HAP-1 (cell line): ENCODE data around the gene SCIN.
"Not testable (repeated sequence)": the region's sequence is repeated elsewhere in the genome, so short reads cannot be mapped to it uniquely, and the experiment has no call there.

Experiments used
- DNase-seq, 2 experiments: peaks; one replicate each; pipeline ENCODE4 v3.0.0-alpha.2; 2016 to 2020; ENCODE audit warnings: low spot score in 2 of 2
- H3K27me3 ChIP-seq: fragments of 250-450 bp; sonication (Bioruptor Pico); 2 replicates; pipeline ENCODE4 v1.5.1; 2020; ENCODE audit warnings: low read depth, mild to moderate bottlenecking, moderate library complexity
- H3K36me3 ChIP-seq: fragments of 250-450 bp; sonication (Bioruptor Pico); replicated peaks from 2 replicates; pipeline ENCODE4 v1.5.1; 2020; ENCODE audit warnings: mild to moderate bottlenecking
- H3K4me1 ChIP-seq: fragments of 250-450 bp; sonication (Bioruptor Pico); 2 replicates; pipeline ENCODE4 v1.5.1; 2020; ENCODE audit warnings: mild to moderate bottlenecking
- H3K4me3 ChIP-seq: fragments of 250-450 bp; sonication (Bioruptor Pico); 2 replicates; pipeline ENCODE4 v1.5.1; 2020; ENCODE audit warnings: mild to moderate bottlenecking, moderate library complexity
- H3K9me3 ChIP-seq: fragments of 250-450 bp; sonication (Bioruptor Pico); 2 replicates; pipeline ENCODE4 v1.5.1; 2020; ENCODE audit warnings: mild to moderate bottlenecking, moderate library complexity
- in situ Hi-C: fragments of 300-500 bp; cut with MboI; formaldehyde crosslinking; loops from 3 replicates; pipeline ENCODE4 v1.14.3; 2020; ENCODE audit warnings: low sequenced_read_pairs, inconsistent platforms, mixed read lengths

The SCIN gene

GRCh38 chr7:12650080-12650479, 79.6 kb downstream of the SCIN start:
- no peaks in the 10 kb centered on the region for H3K27me3 ChIP-seq
- H3K36me3 ChIP-seq: no peaks in the 10 kb centered on the region
- H3K9me3 ChIP-seq: no peaks in the 10 kb centered on the region
- H3K4me1 ChIP-seq: peaks cover 18% of the 10 kb centered on the region
- in situ Hi-C loops: no loop called here
- H3K4me3 ChIP-seq: no peak overlapping the region
- DNase-seq: no peak

DNA sequence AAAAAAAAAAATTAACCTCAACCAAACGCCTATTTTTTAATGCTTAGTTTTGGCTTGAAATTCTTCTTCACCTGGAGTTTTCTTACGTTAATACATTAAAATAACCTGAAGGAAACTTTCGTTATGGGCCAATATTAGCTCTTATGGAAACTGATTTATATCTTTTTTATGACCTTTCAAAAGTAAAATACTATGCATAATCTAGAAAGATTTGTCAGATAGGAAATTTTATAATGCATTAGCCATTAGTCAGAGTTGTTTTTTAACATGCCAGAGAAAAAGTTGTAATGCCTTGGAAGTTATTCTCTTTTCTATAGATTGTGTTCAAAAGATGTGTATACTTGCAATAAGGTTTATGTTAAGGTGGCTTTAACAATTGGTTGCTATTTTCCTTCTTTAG, 82.6 kb downstream of the SCIN start:
- H3K36me3 ChIP-seq: no peaks in the 10 kb centered on the region
- no peaks in the 10 kb centered on the region for H3K9me3 ChIP-seq
- in situ Hi-C loops: no loop called here
- DNase-seq: no peak
- H3K27me3 ChIP-seq: no peaks in the 10 kb centered on the region
- H3K4me1 ChIP-seq: no peaks in the 10 kb centered on the region
- no peak overlapping the region for H3K4me3 ChIP-seq

DNA sequence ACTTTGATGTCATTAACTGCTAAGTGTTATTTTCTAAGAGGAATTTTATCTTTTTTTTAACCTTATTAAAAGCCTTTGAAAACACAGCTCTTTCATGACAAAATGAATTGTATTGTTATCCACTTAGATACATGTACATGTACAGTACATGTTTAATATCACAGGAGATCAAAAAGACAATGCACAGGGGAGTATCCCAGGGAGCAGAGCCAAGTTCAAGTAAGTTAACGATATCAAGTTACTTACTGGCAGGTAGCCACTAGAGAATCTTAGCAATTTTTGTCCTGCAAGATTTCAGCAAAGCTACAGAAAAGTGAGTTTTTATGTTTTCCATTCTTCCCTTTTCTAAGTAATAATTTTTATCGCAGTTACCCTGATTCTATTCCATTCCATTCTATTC, 83.0 kb downstream of the SCIN start:
- H3K4me1 ChIP-seq: no peaks in the 10 kb centered on the region
- in situ Hi-C loops: no loop called here
- DNase-seq: no peak

DNA sequence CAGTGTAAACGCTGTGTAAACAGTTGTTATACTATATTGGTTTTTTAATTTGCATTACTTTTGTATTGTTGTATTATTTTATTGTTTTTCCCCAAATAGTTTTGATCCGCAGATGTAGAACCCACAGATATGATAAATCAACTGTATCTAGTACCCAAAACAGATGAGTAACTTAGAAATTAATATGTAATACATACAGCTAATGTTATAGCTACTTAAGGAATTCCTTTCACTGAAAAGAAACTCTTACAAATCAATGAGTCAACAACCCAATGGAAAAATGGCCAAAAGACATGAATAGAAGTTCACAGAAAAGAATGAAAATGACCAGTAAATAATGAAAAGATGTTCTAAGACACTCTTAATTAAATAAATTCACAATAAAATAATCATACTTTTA, 84.6 kb downstream of the SCIN start:
- no peaks in the 10 kb centered on the region for H3K27me3 ChIP-seq
- DNase-seq: no peak
- no peaks in the 10 kb centered on the region for H3K36me3 ChIP-seq
- H3K4me3 ChIP-seq: no peak overlapping the region
- H3K9me3 ChIP-seq: no peaks in the 10 kb centered on the region
- in situ Hi-C loops: no loop called here
- H3K4me1 ChIP-seq: no peaks in the 10 kb centered on the region

More for the DNA sequence above, 83.0 kb downstream of the SCIN start:
- Histone ChIP-seq H3K9me3 (no peaks in the 10 kb centered on the region), H3K4me3 (no peak overlapping the region), H3K27me3 (no peaks in the 10 kb centered on the region), H3K36me3 (no peaks in the 10 kb centered on the region)

- DNase-seq, H3K36me3 ChIP-seq, H3K27me3 ChIP-seq, H3K9me3 ChIP-seq, H3K4me3 ChIP-seq, H3K4me1 ChIP-seq, in situ Hi-C loops: not testable (repeated sequence)
Measured at GRCh38 chr7:12660423-12660822, 89.9 kb downstream of the SCIN start.

GRCh38 chr7:12660986-12661385, 90.5 kb downstream of the SCIN start:
- in situ Hi-C loops, DNase-seq, H3K27me3 ChIP-seq, H3K4me1 ChIP-seq, H3K4me3 ChIP-seq, H3K9me3 ChIP-seq, H3K36me3 ChIP-seq: not testable (repeated sequence)

DNA sequence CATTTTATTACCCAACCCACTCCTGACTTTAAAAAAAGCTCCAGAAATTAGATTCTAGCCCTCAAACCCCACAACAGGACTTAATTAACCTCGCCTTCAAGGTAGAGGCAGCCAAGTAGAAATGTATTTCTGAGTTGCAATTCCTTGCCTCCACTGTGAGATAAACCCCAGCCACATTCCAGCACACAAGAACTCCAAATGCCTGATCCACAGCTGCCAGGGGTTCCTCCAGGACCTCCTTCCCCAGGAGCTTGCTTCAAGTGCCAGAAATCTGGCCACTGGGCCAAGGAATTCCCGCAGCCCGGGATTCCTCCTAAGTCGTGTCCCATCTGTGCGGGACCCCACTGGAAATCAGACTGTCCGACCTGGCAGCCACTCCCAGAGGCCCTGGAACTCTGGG, 91.1 kb downstream of the SCIN start:
- peaks cover 6% of the 10 kb centered on the region for H3K4me1 ChIP-seq
- in situ Hi-C loops: no loop called here

DNA sequence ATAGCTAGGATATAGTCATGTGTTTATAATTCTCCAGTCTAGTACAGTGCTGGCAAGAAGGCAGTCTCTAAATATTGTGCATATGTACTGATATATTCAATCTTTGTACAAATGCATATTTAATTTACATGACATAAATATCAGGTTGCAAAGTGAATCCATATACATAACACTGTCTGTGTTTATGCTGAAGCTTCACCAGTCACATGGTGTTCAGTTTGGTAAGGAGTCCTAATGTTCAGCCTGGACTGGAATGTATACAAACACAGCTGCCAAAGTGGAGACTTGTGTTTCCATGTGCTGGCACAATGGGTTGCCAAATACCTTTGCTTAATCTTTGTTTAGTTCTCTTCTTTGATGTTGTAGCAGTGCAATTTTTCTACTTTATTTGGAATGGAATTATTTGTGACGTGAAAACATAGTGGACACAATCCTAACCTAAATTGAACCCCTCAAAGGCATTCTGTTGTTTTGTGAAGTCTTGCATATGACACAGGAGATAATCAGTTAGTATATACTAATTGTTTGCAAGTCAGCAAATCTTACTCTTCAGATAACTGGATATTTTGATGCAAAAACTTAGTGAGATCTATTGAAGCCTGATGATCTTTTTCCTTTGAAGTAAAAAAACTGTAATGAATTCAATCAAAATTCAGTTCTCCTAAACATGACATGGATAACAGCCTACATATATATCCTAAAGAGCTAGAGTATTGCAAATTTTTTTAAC, 99.6 kb downstream of the SCIN start:
- Histone ChIP-seq H3K9me3 (peaks cover 1% of the 10 kb centered on the region; the same call in 1 of the 2 replicates), H3K36me3 (no peaks in the 10 kb centered on the region), H3K4me1 (peaks cover 8% of the 10 kb centered on the region), H3K4me3 (no peak overlapping the region), H3K27me3 (no peaks in the 10 kb centered on the region)
- DNase-seq: no peak
- in situ Hi-C loops: loop anchor here (10.0 kb wide), 1 partner anchor 595 kb away; no protein-coding TSS in a partner anchor

More for the DNA sequence above, 91.1 kb downstream of the SCIN start:
- Histone ChIP-seq H3K4me3 (no peak overlapping the region), H3K36me3 (no peaks in the 10 kb centered on the region), H3K27me3 (no peaks in the 10 kb centered on the region), H3K9me3 (no peaks in the 10 kb centered on the region)
- no peak for DNase-seq

DNA sequence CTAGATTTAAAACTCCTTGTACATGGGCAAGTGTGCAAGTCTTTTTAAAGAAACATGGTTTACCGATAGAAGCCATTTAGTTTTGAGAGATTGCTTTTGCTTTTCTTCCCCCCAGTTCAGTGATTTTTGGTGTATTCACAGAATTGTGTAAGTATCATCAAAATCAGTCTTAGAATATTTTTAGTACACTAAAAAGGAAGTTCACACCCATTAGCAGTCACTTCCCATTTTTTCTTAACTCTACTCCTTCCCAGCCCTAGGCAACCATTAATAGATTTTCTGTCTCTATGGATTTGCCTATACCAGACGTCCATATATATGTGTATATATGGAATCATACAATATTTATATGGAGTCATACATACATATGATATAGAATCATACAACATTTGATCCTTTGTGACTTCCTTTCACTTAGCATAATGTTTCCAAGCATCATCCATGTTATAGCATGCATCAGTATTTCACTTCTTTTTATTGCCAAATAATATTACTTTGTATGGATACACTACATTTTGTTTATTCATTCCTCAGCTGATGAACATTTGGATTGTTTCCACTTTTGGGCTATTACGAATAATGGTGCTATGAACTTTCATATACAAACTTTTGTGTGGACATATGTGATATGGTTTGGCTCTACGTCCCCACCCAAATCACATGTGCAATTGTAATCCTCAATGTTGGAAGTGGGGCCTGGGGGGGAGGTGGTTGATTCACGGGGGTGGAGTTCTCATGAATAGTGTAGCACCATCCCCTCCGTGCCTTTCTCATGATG, 100.4 kb downstream of the SCIN start:
- no peak for DNase-seq
- H3K4me3 ChIP-seq: no peak overlapping the region
- in situ Hi-C loops: loop anchor here (10.0 kb wide), 1 partner anchor 594 kb away; no protein-coding TSS in a partner anchor
- no peaks in the 10 kb centered on the region for H3K27me3 ChIP-seq
- H3K36me3 ChIP-seq: no peaks in the 10 kb centered on the region
- H3K4me1 ChIP-seq: peaks cover 8% of the 10 kb centered on the region
- H3K9me3 ChIP-seq: peaks cover 3% of the 10 kb centered on the region; the same call in 1 of the 2 replicates

DNA sequence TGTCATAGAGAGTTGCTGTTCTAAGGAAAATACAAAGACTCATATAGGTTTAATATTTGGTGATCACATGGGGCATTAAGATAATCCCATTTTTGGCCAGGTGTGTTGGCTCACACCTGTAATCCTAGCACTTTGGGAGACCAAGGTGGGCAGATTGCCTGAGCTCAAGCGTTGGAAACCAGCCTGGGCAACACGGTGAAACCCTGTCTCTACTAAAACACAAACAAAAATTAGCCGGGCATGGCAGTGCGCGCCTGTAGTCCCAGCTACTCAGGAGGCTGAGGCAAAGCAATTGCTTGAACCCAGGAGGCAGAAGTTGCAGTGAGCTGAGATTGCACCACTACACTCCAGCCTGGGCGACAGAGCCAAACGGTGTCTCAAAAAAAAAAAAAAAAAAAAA, 102.9 kb downstream of the SCIN start:
- DNase-seq: not testable (repeated sequence)
- in situ Hi-C loops: loop anchor here (10.0 kb wide), 1 partner anchor 591 kb away; no protein-coding TSS in a partner anchor

GRCh38 chr7:12674053-12674452, 103.5 kb downstream of the SCIN start:
- Histone ChIP-seq H3K4me1 (no peaks in the 10 kb centered on the region; the same call in 1 of the 2 replicates), H3K9me3 (peaks cover 3% of the 10 kb centered on the region; the same call in 1 of the 2 replicates), H3K27me3 (no peaks in the 10 kb centered on the region), H3K36me3 (no peaks in the 10 kb centered on the region), H3K4me3 (no peak overlapping the region)
- DNase-seq: no peak
- in situ Hi-C loops: loop anchor here (10.0 kb wide), 1 partner anchor 591 kb away; no protein-coding TSS in a partner anchor

More for the DNA sequence above, 102.9 kb downstream of the SCIN start:
- H3K27me3 ChIP-seq, H3K4me3 ChIP-seq, H3K4me1 ChIP-seq, H3K36me3 ChIP-seq, H3K9me3 ChIP-seq: not testable (repeated sequence)

GRCh38 chr7:12674861-12675260, 104.3 kb downstream of the SCIN start:
- Histone ChIP-seq H3K9me3 (peaks cover 3% of the 10 kb centered on the region; the same call in 1 of the 2 replicates), H3K27me3 (no peaks in the 10 kb centered on the region), H3K4me3 (no peak overlapping the region), H3K36me3 (no peaks in the 10 kb centered on the region), H3K4me1 (no peaks in the 10 kb centered on the region; the same call in 1 of the 2 replicates)
- in situ Hi-C loops: loop anchor here (10.0 kb wide), 1 partner anchor 590 kb away; no protein-coding TSS in a partner anchor
- DNase-seq: peak; percentile 60 to 61

DNA sequence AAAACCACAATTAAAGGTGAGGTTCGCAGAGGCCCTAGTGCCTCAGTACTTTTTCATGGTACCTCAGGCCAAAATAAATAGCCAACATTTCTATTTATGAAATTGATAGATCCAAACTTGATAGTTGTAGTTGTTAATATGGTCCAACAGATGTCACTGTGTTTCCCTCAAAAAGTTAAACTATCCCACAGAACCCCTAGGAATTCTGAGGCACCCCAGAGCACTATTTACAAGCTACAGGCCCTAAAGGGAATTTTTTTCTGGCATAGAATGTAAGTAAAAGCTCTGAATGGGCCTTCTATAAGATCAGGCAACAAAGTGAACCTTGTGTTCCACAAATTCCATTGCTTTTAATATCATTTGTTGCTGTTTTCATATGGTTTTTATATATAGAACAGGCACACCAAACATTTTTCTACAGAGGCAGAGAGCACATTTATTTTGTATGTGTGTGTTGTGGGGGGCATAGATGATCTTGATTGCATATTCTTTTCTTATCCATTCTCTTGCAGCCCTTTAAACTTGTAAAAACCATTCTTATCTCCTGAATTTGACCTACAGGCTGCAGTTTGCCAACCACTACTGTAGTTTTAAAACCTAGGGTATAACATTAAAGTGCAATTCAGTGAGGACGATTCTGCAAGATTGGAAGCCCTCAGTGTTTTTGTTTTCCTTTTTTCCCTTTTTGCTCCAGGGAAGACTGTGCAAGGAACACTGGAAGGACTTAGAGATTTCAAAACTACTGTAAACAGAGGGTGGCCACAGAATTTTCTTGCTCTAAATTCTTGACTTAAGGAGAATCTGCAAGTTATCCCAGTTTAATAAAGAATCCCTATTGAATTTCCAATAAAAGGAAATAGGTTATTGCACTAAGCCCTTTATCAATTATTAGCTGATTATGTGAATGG, 113.4 kb downstream of the SCIN start:
- no peak overlapping the region for H3K4me3 ChIP-seq
- peaks cover under 1% of the 10 kb centered on the region; the same call in 1 of the 2 replicates for H3K36me3 ChIP-seq
- peak in 1 of 2 experiments; percentile 32 for DNase-seq
- H3K9me3 ChIP-seq: no peaks in the 10 kb centered on the region
- in situ Hi-C loops: no loop called here
- H3K4me1 ChIP-seq: peaks cover 7% of the 10 kb centered on the region
- H3K27me3 ChIP-seq: no peaks in the 10 kb centered on the region
